GM19395 (cell line): ENCODE results near the gene SERPINA10.
"Not testable (repeated sequence)": the region's sequence is repeated elsewhere in the genome, so short reads cannot be mapped to it uniquely, and the experiment has no call there.

Experiments used
- ATAC-seq: cut with Tn5 transposase; IDR thresholded peaks from one replicate; pipeline ENCODE4 v1.9.1; 2021; ENCODE audit warnings: mild to moderate bottlenecking, moderate library complexity; ENCODE audit not compliant: unreplicated experiment

The SERPINA10 gene

GRCh38 chr14:94313991-94314655 is 21.1 kb upstream of the SERPINA10 start:
- no peak for ATAC-seq

GRCh38 chr14:94312481-94313246 is 19.6 kb upstream of the SERPINA10 start:
- ATAC-seq, result no peak

GRCh38 chr14:94310248-94310647 is 17.2 kb upstream of the SERPINA10 start:
- ATAC-seq, result no peak

GRCh38 chr14:94309721-94310120 is 16.7 kb upstream of the SERPINA10 start:
- ATAC-seq, result no peak

- no peak for ATAC-seq
Measured at GRCh38 chr14:94307410-94307992, 14.4 kb upstream of the SERPINA10 start.

- ATAC-seq, result no peak
Measured at GRCh38 chr14:94306047-94306978, 13.2 kb upstream of the SERPINA10 start.

- ATAC-seq, result no peak
Measured at GRCh38 chr14:94305620-94306019, 12.6 kb upstream of the SERPINA10 start.

- no peak for ATAC-seq
Measured at GRCh38 chr14:94304243-94304642, 11.2 kb upstream of the SERPINA10 start.

- no peak for ATAC-seq
Measured at GRCh38 chr14:94303111-94303510, 10.0 kb upstream of the SERPINA10 start.

- no peak for ATAC-seq
Measured at GRCh38 chr14:94298130-94298529, 5.1 kb upstream of the SERPINA10 start.

- not testable (repeated sequence) for ATAC-seq
Measured at GRCh38 chr14:94296181-94296545, 3.1 kb upstream of the SERPINA10 start.

GRCh38 chr14:94295360-94296180 is 2.5 kb upstream of the SERPINA10 start:
- ATAC-seq, result no peak

GRCh38 chr14:94293578-94293924 is 483 bp upstream of the SERPINA10 start:
- no peak for ATAC-seq

- ATAC-seq, result no peak
Measured at GRCh38 chr14:94292526-94292871, 569 bp downstream of the SERPINA10 start.

- no peak for ATAC-seq
Measured at GRCh38 chr14:94291906-94292525, 1.1 kb downstream of the SERPINA10 start.

GRCh38 chr14:94291159-94291905 is 1.7 kb downstream of the SERPINA10 start:
- ATAC-seq, result no peak

- no peak for ATAC-seq
Measured at GRCh38 chr14:94290197-94290596, 2.9 kb downstream of the SERPINA10 start.

- ATAC-seq, result no peak
Measured at GRCh38 chr14:94288610-94289465, 4.2 kb downstream of the SERPINA10 start.
